Right ventricle myocardium inferior (tissue), 1 donor: ENCODE results near the gene SURF4. TPM values are rescaled to one million over a fixed set of nuclear protein-coding genes. Genes with fewer than 3 reads are reported as not detected.

Experiments
- ATAC-seq: fragments of 200-7000 bp; cut with Tn5 transposase; one replicate; pipeline ENCODE4 v1.9.1; 2020; ENCODE audit warnings: mild to moderate bottlenecking, moderate library complexity
- DNase-seq: peaks from one replicate; pipeline ENCODE4 v3.0.0; 2021; ENCODE audit errors: missing footprints
- intact Hi-C: fragments of 100-400 bp; cut with DNase I; formaldehyde crosslinking; loops from one replicate; pipeline ENCODE4 v1.11.0; 2022
- total RNA-seq: library from RNA; stranded (reverse); fragmentation: NEBNext Ultra II Directional; extraction: Animal tissue kit (Norgen Biotek cat#: 25700); gene quantifications from one replicate; pipeline ENCODE4 v1.2.1, GENCODE V29; 2021
- donor health status: DM: no; HTN: yes; CAD: no; lungs with severe emphysema.

SURF4 gene
- total RNA-seq, 1 donor from 2014 or later: 68.4 TPM

DNA sequence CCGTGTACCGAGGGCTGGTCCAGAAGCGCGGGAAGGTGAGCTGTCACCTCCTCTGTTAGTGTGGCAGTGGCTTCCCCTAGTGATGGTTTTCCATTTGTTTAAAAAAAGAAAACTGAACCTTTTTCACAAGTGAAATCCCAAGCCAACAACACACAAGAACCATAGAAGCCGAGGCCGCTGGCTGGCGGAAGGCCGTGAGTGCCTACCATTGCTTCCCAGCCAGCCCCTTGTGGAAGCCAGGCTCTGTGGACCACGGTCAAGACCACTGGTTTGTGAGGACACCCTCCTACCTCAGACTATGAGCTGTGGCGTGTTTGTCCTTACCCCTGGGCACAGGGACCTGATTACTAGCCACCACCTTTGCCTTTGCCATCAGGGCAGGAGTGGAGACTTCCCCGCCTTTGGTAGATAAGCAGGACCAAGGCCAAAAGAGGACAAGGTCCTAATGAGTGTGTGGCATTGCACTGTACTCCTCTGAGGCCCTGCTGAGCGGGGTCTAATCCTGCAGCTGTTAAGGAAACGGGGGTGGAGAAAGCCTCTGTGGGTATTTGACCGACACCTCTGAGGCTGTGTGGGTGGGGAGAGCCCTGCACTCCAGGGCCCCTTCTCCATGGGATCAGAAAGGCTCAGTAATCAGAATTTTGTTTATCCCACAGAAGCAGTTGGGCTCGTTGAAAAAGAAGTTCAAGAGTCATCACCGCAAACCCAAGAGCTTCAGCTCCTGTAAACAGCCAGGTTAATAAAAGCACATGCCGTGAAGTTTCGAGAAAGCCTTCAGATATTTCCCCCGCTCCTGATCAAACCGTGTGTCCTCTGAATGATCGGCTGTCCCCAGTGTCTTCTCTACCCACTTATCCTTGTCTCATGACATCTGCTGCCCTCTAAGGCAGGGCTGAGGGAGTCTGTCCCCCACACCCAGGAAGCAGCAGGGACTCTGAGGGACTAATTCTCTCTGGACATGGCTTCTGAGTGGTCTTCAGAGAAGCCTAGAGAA lies 15.2 kb downstream of the SURF4 start:
- DNase-seq: no peak
- intact Hi-C loops: no loop called here

DNA sequence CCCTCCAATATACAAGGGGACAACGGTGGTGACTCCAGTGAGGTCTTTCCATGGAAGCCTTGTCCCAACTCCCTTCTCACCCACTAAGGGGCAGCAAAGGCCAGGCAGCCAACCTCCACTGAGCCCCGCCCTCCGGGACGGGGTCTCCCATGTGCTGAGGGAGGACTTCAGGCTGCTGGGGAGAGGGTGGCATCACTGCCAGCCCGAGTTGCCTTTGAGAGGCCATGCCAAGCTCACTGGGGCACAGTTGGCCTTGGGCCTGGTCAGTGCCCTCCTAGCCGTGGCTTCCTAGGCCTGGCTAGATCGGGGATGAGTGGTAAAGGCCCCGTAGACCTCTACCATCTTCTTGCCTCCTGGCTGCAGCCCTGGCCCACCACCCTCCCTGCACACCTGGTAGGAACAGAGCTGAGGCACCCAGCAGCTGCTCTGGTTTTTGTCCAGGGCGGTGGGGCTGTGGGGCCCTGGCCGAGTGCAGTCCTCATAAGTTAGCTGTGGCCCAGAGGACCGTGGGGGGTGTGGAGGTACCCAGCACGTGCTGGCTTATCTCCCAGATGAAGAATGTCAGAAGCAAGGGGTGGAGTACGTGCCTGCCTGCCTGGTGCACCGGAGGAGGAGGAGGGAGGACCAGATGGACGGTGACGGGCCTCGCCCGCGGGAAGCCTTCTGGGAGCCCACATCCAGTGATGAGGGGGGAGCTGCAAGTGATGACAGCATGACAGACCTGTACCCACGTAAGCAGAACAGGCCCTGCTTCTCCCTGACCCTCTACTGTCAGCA lies 16.3 kb downstream of the SURF4 start:
- peak; percentile 39 for DNase-seq
- intact Hi-C loops: loop anchor here (10.0 kb wide), 1 partner anchor 325 kb away; the partner anchor contains the start of gene GTF3C5
- ATAC-seq: no peak

More for the DNA sequence above, 15.2 kb downstream of the SURF4 start:
- no peak for ATAC-seq

DNA sequence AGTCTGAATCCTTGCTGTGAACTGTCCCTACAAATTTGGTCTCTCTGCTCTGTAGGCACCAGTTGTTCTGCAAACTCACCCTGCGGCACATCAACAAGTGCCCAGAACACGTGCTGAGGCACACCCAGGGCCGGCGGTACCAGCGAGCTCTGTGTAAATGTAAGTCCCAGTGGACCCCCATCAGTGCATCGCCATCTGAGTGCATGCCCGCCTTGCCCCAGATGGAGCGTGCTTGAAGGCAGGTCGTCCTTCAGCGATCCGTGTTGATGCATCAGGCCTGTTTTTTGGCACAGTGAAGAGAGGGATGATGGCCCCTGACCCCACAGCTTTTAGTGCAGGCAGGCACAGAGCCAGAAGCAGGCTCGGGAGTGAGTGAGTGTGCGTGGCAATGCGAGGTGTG lies 18.2 kb downstream of the SURF4 start:
- intact Hi-C loops: loop anchor here (10.0 kb wide), 1 partner anchor 323 kb away; the partner anchor contains the start of gene GTF3C5
- ATAC-seq (no peak), DNase-seq (no peak)

DNA sequence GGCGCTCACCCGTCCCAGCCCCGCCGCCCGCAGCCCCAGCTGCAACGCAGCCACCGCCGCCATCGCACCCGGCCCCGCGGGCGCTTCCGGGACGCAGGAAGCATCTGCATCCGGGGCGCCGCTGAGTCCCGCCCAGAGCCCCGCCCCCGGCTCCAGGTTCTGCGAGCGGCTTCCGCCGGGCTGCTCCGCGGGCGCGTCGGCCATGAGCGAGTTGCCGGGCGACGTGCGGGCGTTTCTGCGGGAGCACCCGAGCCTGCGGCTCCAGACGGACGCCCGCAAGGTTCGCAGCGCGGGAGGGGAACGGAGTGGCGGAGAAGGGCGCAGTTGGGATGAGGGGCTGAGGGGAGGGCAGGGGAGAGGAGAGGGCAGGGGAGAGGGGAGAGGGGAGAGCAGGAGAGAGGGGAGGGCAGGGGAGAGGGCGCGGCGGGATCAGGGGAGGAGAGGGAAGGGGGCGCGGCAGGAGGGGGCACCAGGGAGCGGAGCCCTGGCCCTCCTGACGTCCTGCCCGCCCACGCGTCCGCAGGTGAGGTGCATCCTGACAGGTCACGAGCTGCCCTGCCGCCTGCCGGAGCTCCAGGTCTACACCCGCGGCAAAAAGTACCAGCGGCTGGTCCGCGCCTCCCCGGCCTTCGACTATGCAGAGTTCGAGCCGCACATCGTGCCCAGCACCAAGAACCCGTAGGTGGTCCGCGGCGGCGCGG lies 19.3 kb downstream of the SURF4 start, which contains the start of the genes SURF1 and SURF2:
SURF1 (minus strand) TSS at position 97 of the 701 bp plus-strand sequence; CDS start at position 63, 34 bp downstream.
SURF2 (plus strand) TSS at position 160 of the 701 bp plus-strand sequence; CDS start at position 203, 43 bp downstream.
- DNase-seq: peak; percentile 96
- intact Hi-C loops: loop anchor here (10.0 kb wide), 1 partner anchor 322 kb away; the partner anchor contains the start of gene GTF3C5
- ATAC-seq: peak; percentile 93

DNA sequence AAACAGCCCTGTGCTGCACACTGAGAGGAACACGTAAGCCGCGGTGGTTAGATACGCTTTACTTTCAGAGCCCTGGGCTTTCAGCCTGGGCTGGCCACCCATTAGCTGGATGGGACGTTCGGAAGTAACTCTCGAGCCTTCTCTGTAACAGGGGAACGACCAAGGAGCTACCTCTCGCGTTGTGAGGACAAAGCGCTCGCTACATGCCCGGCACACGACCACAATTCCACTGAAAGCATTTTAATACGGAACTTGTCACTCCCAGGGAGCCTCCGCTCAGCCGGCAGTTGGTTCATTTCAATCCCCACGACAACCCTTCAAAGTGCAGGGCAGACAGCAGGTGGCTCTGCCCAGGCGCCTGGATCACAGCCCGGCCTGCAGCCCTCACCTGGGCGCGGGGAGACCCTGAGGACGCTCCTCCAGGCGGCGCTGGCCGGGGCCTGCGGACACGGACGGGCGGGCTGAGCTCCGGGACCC lies 19.9 kb downstream of the SURF4 start:
- intact Hi-C loops: loop anchor here (10.0 kb wide), 1 partner anchor 321 kb away; the partner anchor contains the start of gene GTF3C5
- ATAC-seq (peak; percentile 1), DNase-seq (no peak)

DNA sequence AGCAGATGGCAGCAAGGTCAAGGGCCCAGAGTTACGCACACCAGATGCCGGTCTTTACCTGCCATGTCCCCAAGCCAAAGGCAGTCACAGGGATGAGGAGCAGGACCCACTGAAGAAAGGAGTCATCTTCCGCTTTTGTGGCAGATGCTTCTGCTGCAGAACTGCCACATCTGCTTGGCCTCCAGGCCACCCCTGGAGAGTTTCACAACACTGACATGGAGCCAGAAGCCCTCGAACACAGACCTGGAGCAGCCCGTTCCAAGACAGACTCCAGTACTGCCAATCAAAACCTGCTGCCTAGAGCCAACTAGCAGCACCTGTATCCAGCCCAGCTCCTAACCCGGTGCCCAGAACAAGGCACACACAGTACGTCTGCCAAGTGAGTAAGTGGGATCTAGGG lies 21.1 kb downstream of the SURF4 start:
- DNase-seq (no peak), ATAC-seq (no peak)
- intact Hi-C loops: loop anchor here (10.0 kb wide), 1 partner anchor 320 kb away; the partner anchor contains the start of gene GTF3C5

DNA sequence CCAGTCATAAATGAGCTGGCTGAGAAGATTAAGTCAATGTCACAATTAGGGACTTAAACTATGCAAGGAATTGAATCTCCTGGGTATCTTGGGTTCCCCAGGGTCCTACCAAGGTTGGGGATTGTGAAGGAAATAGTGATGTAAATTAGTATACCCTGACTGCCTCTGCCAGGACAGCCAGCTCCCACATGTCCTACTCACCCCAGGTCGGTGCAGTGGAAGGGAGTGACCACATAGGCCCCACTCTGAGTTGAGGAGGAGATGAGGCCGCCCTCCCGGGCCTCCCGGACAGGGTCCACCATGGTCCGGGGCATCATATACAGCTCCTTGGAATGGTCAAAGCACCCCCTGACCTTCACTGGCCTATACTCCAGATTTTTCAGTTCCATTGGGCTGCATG lies 22.3 kb downstream of the SURF4 start:
- ATAC-seq: no peak
- DNase-seq: no peak
- intact Hi-C loops: loop anchor here (10.0 kb wide), 1 partner anchor 319 kb away; the partner anchor contains the start of gene GTF3C5

DNA sequence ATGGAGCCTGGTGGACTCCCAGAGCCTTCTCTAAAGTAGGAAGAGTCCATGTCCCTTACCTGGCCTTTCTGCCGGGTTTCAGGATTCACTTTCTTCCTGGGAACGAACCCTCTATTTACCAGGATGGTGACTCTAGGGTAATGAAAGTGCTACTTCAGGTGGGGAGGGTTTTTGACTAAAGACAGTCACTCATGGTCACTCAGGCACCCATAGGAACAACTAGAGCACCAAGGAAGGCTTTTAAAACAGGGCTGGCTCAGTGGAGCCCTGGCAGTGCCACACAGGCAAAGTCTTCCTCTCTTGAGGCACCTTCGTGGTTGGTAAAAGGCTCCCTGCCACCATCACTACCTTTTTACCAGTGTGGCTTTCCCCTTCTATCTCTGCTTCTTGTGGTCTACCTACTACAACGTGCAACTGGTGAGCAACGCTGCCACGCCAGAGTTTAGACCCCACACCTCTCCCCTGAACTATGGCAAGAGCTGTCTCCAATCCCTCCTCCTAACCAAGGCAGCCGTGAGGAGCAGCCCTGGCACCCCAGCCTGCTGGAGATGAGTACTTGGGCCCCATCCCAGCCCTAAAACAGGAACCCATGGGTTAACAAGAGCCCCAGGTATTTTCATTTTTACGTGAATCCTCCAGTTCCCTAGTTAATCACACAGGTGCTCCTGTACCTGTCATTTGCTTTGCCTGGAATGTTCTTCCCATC lies 23.1 kb downstream of the SURF4 start:
- no peak for ATAC-seq
- intact Hi-C loops: loop anchor here (10.0 kb wide), 1 partner anchor 318 kb away; the partner anchor contains the start of gene GTF3C5
- no peak for DNase-seq

DNA sequence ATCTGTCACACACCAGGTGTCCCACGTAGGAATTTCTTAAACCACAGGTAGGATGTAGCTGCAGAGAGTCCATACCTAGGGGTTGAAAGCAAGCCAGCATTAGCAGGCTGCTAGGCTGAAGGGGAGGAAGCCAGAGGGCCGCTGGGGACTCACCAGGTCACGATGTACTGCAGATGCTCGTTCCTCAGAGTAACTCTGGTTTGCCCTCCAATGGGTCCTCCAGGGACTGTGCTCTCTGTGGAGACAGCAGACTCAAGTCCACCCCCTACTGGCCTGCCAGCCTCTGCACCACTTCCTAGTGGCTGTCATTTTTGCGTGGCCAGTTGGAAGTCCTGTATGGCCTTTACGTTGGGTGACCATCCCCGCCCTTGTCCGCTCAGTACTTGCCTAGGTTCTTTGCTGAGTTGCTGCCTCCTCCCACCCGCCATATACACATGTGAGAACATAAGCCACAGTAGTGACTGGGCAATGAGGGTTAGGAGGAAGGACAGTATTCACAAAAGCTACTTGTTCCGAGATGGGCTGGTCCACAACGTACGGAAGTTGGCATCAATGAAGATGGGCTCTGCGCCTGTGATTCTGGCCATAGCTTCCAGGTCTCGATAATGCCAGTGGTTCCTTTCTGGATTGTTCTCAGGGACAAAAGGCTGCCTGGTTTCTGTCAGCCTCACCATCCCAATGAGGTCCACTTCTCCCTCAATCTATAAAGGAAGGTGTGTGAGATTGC lies 23.8 kb downstream of the SURF4 start:
- intact Hi-C loops: loop anchor here (10.0 kb wide), 1 partner anchor 317 kb away; the partner anchor contains the start of gene GTF3C5
- DNase-seq (no peak), ATAC-seq (no peak)

DNA sequence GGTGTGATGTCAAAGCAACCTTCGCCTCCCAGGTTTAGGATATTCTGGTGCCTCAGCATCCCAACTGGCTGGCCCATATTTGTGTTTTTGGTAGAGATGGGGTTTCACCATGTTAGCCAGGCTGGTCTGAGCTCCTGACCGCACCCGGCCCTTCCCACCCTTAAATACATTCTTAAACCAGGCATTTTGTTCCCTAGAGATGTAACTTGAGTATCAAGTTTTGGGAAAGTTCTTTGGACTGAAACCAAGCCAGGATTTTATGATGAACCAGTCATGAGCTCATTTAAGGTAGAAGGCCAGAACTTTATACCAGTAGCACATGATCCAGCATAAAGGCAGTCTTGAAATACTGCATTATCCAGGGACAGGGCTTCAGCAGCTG lies 24.3 kb downstream of the SURF4 start:
- intact Hi-C loops: loop anchor here (10.0 kb wide), 1 partner anchor 317 kb away; the partner anchor contains the start of gene GTF3C5
- DNase-seq (no peak), ATAC-seq (no peak)

DNA sequence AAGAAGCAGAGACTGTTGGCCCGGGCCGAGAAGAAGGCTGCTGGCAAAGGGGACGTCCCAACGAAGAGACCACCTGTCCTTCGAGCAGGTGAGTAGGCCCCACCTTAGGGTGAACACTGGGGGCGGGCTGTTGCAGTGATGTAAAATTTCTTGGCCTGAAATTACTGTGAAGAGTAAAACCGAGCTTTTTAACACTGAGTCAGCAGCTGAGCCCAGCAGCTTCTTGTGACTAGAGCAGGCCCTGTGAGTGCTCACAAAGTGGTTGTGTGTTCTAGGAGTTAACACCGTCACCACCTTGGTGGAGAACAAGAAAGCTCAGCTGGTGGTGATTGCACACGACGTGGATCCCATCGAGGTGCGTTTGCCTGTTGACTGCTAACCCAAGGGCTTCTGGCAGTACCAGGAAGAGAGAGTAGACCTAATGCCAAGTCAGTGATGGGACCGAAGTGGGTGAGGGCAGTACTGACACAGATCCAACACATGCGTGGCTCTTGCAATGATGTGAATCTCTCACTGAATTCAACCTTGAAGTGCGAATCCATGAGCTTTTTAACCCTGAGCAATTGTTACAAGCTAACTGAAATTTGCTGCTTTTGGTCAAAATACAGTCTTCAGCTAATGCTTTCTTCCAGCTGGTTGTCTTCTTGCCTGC lies 25.8 kb downstream of the SURF4 start:
- intact Hi-C loops: loop anchor here (10.0 kb wide), 1 partner anchor 315 kb away; the partner anchor contains the start of gene GTF3C5
- ATAC-seq (no peak), DNase-seq (no peak)

DNA sequence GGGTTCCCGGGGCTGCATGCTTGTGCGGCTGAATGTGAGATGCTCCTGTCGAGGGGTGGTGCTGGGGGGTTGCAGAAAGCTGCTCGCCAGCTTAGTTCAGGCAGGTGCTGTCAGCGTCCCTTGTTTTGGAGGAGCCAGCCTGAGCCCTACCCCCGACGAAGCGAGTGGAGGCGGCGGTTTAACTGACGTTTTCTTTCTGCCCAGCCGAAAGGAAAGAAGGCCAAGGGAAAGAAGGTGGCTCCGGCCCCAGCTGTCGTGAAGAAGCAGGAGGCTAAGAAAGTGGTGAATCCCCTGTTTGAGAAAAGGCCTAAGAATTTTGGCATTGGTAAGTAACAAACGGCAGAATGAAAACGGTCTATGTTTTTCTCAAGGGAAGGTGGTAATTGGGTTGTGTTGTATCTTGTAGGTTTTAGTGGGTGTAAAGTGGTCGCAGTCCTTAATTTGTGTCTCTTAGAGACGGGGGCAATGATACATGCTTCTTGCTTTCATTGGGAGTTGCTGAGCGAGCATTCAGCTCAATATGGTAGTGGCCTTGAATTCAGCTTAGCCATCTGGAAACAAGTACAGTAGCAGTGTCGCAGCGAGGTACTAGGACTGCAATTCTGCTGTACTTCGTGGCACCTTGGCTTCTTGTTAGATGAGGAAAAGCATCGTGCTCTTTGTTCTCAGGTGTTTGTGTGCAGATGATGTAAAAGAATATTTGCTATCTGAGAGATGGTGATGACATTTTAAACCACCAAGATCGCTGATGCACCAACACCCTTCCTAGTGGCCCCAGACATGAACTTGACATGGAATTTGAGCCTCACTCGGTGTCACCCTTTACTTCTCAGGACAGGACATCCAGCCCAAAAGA lies 26.9 kb downstream of the SURF4 start:
- DNase-seq (no peak), ATAC-seq (no peak)
- intact Hi-C loops: no loop called here

DNA sequence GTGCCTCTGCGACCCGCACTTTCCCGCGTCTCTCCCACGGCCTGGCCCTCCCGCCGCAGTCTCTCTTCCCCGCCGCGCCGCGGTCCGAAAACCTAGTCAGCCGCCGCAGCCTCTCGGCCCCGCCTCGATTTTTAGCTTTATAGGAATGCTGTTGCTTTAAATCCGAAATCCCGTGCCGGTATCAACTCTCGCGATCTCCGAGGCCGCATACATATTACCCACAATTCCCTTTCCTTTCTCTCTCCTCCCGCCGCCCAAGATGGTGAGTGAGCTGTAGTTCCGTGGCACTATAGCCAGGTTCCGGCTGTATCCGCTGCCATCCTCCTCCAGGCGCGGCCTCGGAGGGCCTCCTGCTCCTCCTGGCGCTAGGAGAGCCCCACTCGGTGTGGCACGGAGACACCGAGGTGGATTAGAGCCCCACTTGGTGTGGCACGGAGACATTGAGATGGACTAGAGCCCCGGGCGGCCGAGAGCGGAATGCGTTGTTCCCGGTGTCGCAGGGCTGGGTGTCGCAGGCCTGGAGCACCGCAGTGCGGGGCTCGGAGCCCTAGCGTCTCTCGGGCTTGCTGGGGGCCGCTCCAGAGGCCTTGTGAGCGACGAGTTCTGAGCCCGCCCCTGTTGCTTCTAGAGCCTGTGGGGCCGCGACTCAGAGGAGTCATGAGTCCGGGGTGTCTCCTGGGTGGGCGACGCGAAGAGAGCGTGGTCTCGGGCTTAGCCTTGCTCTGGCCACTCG lies 27.7 kb downstream of the SURF4 start, which contains the start of the genes MED22 and RPL7A:
MED22 (minus strand) TSS at position 147 of the 733 bp plus-strand sequence. CDS start 1,469 bp downstream, outside the sequence.
RPL7A (plus strand) TSS at position 234 of the 733 bp plus-strand sequence; CDS start at position 260, 26 bp downstream.
- DNase-seq: peak; percentile 97
- peak; percentile 90 for ATAC-seq
- intact Hi-C loops: loop anchor here (1.0 kb wide), 1 partner anchor 12 kb away; the partner anchor contains the start of gene SURF6

DNA sequence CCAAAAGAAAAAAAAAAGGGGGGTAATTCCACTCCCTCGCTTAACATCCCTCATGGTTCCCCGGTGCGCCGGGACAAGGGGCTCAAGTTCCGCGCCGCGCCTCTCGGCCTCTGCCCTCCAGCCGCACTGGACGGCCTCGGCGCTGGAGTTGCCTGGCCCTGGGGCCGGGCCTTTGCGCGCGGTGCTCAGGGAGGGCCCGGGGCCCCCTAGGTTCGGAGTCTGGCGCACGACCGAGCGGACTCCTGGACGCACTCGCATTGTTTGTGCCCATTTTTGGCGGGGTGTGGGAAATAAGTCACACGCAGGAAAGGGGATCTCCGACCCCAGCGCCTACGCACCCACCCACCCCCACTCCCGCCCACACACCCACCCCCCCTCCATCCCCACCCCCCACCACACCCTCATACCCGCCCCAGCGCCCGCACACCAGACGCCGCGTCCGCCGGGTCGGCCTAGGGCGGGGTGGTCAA lies 28.3 kb downstream of the SURF4 start:
- intact Hi-C loops: loop anchor here (1.0 kb wide), 1 partner anchor 11 kb away; the partner anchor contains the start of gene SURF6
- no peak for DNase-seq
- ATAC-seq: peak; percentile 59
